Kidney epithelial cell (primary cell): ENCODE results near the gene ARFGAP1. TPM values are rescaled to one million over a fixed set of nuclear protein-coding genes. Genes with fewer than 3 reads are reported as not detected.

Source experiments
- DNase-seq: peaks from one replicate; pipeline ENCODE4 v3.0.0-alpha.2; 2010; ENCODE audit warnings: low read depth
- H3K27me3 ChIP-seq: 2 replicates; pipeline ENCODE4 v1.6.0; 2011; ENCODE audit warnings: low read length; ENCODE audit not compliant: control insufficient read depth, insufficient read depth
- H3K36me3 ChIP-seq: 2 replicates; pipeline ENCODE4 v1.5.1; 2011; ENCODE audit warnings: low read length; ENCODE audit not compliant: control insufficient read depth, insufficient read depth
- H3K4me3 ChIP-seq: 2 replicates; pipeline ENCODE4 v1.5.1; 2011; ENCODE audit warnings: low read depth, mild to moderate bottlenecking, control low read depth, low read length
- CTCF ChIP-seq: IDR thresholded peaks from 2 replicates; pipeline ENCODE4 v1.5.1; 2011; ENCODE audit warnings: mild to moderate bottlenecking, moderate library complexity, low read length, control low read depth, inconsistent platforms; ENCODE audit not compliant: insufficient read depth, poor library complexity, severe bottlenecking
- total RNA-seq: library from RNA; depleted of rRNA; stranded (reverse); fragments of >200 nt; gene quantifications from 2 replicates; pipeline ENCODE4 v1.2.3, GENCODE V29; 2015

Gene ARFGAP1
- total RNA-seq, 1 donor from 2014 or later, result 109 TPM

GRCh38 chr20:63275825-63276224, 3.2 kb downstream of the ARFGAP1 start:
- Histone ChIP-seq H3K36me3 (peaks cover 3% of the 10 kb centered on the region), H3K27me3 (no peaks in the 10 kb centered on the region), H3K4me3 (no peak overlapping the region)
- DNase-seq, result no peak
- no peak for TF ChIP-seq CTCF

GRCh38 chr20:63276956-63277355, 4.3 kb downstream of the ARFGAP1 start:
- TF ChIP-seq CTCF, result no peak
- no peaks in the 10 kb centered on the region for H3K27me3 ChIP-seq
- no peak overlapping the region for H3K4me3 ChIP-seq
- H3K36me3 ChIP-seq, result peaks cover 4% of the 10 kb centered on the region
- no peak for DNase-seq

DNA sequence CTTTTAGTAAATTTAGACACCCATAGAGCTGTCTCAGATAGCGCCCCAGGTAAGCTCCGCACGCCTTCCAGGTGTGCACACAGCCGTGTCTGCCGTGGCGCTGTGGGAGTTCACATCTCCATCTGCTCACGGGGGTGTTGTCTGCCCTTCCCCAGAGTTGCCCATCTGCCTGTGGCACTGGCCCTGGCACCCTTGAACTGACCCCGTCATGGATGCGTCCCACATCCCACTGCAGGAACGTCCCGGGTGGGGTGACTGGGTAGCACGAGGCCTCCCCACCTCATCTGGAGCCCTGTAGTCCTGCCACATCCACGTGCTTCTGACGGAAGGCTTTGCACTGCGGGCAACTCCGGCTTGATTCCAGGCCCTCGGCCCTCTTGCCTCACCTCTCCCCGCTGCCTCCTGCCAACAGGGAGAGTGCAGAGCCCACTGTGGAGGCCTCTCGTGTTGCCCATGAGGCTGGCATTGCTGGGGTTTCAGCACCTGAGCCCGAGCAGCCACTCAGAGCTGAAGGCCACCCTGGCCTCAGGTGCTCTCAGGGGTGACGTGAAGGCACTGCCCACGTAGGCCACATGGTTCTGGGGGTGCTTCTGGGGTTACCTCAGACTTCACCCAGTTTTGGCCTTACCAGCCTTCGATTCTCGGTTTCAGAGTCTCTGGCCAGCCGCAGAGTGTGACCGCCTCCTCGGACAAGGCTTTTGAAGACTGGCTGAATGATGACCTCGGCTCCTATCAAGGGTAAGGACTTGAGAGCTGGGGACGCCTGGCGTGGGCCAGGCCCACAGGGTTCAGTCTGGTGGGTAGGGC, 5.1 kb downstream of the ARFGAP1 start:
- Histone ChIP-seq H3K27me3 (no peaks in the 10 kb centered on the region), H3K4me3 (no peak overlapping the region), H3K36me3 (peaks cover 4% of the 10 kb centered on the region)
- no peak for TF ChIP-seq CTCF
- no peak for DNase-seq

DNA sequence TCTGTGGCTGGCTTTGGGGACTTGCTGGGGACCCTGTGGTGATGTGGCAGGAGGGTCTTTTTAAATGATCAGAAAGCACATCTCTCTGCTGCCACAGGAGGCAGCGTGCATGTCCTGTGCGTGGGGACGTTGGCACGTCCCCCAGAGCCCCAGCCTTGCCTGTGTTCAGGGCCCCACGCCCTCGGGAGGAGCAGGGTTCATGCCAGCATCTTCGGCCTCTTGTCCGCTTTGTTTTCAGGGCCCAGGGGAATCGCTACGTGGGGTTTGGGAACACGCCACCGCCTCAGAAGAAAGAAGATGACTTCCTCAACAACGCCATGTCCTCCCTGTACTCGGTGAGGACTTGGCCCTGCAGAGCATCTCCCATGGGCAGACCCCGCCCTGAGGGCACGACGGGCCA, 6.0 kb downstream of the ARFGAP1 start:
- no peak for TF ChIP-seq CTCF
- DNase-seq, result no peak
- Histone ChIP-seq H3K4me3 (no peak overlapping the region), H3K27me3 (no peaks in the 10 kb centered on the region), H3K36me3 (peaks cover 4% of the 10 kb centered on the region)

DNA sequence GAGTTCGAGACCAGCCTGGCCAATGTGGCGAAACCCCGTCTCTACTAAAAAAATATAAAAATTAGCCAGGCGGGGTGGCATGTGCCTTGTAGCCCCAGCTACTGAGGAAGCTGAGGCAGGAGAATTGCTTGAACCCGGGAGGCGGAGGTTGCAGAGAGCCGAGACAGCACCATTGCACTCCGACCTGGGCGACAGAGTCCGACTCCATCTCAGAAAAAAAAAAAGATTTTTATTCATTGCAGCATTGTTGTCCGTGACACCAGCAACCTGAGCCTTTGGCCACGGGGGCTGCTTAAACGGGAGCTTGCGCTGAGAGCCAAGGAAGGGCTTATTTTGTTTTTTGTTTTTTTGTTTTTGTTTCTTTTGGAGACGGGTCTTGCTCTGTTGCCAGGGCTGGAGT, 7.3 kb downstream of the ARFGAP1 start:
- no peaks in the 10 kb centered on the region for H3K27me3 ChIP-seq
- peaks cover 4% of the 10 kb centered on the region for H3K36me3 ChIP-seq
- no peak for TF ChIP-seq CTCF
- H3K4me3 ChIP-seq, result no peak overlapping the region
- DNase-seq, result no peak

GRCh38 chr20:63280371-63280770, 7.8 kb downstream of the ARFGAP1 start:
- no peak for TF ChIP-seq CTCF
- no peak for DNase-seq
- no peak overlapping the region for H3K4me3 ChIP-seq
- H3K36me3 ChIP-seq, result peaks cover 4% of the 10 kb centered on the region
- no peaks in the 10 kb centered on the region for H3K27me3 ChIP-seq
